Heart right ventricle (tissue), 16 donors: Measurements from ENCODE around the gene P2RX7. TPM values are rescaled to one million over a fixed set of nuclear protein-coding genes. Genes with fewer than 3 reads are reported as not detected.
A peak's percentile ranks its signal among the peaks of the same experiment; 100 is the strongest.

Experiments
- ATAC-seq, 8 donors: fragments of 200-7000 bp; cut with Tn5 transposase; one replicate each; pipeline ENCODE4 v1.9.1; 2020; ENCODE audit warnings: mild to moderate bottlenecking in 8 of 8, moderate library complexity in 8 of 8, moderate number of reproducible peaks in 1 of 8
- DNase-seq, 2 donors: peaks; one replicate each; pipeline ENCODE4 v3.0.0-alpha.2; 2020
- H3K27ac ChIP-seq, 10 donors: fragments of 200-600 bp; sonication (generic) in 2 of 10; one replicate each; pipeline versions ENCODE4 v1.5.0 to v1.8.0; 2020 to 2022; ENCODE audit warnings: mild to moderate bottlenecking in 3 of 10
- H3K27me3 ChIP-seq, 7 donors: fragments of 200-600 bp; one replicate each; pipeline ENCODE4 v1.8.0; 2021 to 2022; ENCODE audit warnings: mild to moderate bottlenecking in 2 of 7
- H3K36me3 ChIP-seq, 9 donors: fragments of 200-600 bp; sonication (generic) in 1 of 9; one replicate each; pipeline versions ENCODE4 v1.5.0 to v1.8.0; 2020 to 2022; ENCODE audit warnings: mild to moderate bottlenecking in 2 of 9
- H3K4me1 ChIP-seq, 9 donors: fragments of 200-600 bp; sonication (generic) in 1 of 9; one replicate each; pipeline versions ENCODE4 v1.5.0 to v1.8.0; 2020 to 2022; ENCODE audit warnings: mild to moderate bottlenecking in 4 of 9
- H3K4me3 ChIP-seq, 10 donors: fragments of 200-600 bp; sonication (generic) in 2 of 10; one replicate each; pipeline versions ENCODE4 v1.5.0 to v1.8.0; 2020 to 2022; ENCODE audit warnings: mild to moderate bottlenecking in 7 of 10, moderate library complexity in 2 of 10
- H3K9me3 ChIP-seq, 11 donors: fragments of 200-600 bp in 10 of 11; sonication (generic) in 2 of 11; one replicate each; pipeline versions ENCODE4 v1.5.0 to v1.8.0; 2013 to 2022; ENCODE audit warnings: mild to moderate bottlenecking in 2 of 11, control low read depth in 1 of 11, moderate library complexity in 1 of 11
- WGBS, 2 donors: extraction: QIAGEN DNeasy Blood & Tissue Kit; methylation state at CpG; one replicate each; pipeline ENCODE4 v1.1.7; 2013; ENCODE audit warnings: inconsistent platforms in 1 of 2; 5-methylcytosine and 5-hydroxymethylcytosine counted together
- intact Hi-C, 10 donors: fragments of 100-400 bp; cut with DNase I; formaldehyde crosslinking; loops; one replicate each; pipeline versions ENCODE4 v1.11.1 to v1.14.2; 2022
- polyA plus RNA-seq, 2 donors: library from polyadenylated mRNA; stranded (reverse); fragments of 200-250 nt; gene quantifications; one replicate each; pipeline ENCODE4 v1.2.3, GENCODE V29; 2013
- total RNA-seq, 10 donors: library from RNA; stranded (reverse); fragmentation: NEBNext Ultra II Directional in 3 of 10; extraction: Animal tissue kit (Norgen Biotek cat#: 25700) in 3 of 10; gene quantifications; one replicate each; pipeline versions ENCODE4 v1.2.1 to v1.2.4, GENCODE V29; 2021 to 2023
- TF ChIP-seq, protein P1 (sequence below), 9 donors: fragments of 200-600 bp; sonication (generic) in 2 of 9; IDR thresholded peaks; one replicate each; pipeline versions ENCODE4 v1.5.0 to v1.8.0; 2021 to 2022; ENCODE audit warnings: antibody characterized with exemption in 9 of 9, mild to moderate bottlenecking in 5 of 9, moderate library complexity in 1 of 9
- donor health status: Arrhythmogenic right ventricular cardiomyopathy.
- donor health status: ischemic (EF 13 %, LVEDD 7.1; RV severe dilation, severe dysfunction).
- donor health status: healthy with polysubstance abuse.
- donor health status: DM: no; HTN: yes; CAD: no.
- donor health status: DM: no; HTN: no; CAD: no.
- donor health status: ischemic (EF 25% LVEDD 6.9; RV normal size, moderate dysfunction).
- donor health status: ischemic (EF 25% LVEDD 5.7; RV mildly dilated, moderate dysfunction).
- donor health status: healthy.
- donor health status: DM: yes; HTN: yes; CAD: no.
- donor health status: Ischemic cardiomyopathy.
- donor health status: ischemic (EF 35%, LVEDD 5.7; RV mildly dilated, moderate dysfunction).
- donor health status: nonischemic (EF 11% LVEDD 7.7; RV severe dilation, severe dysfunction).
- donor health status: DM: yes; HTN: yes; CAD: no.
- donor health status: PGD.
- donor health status: ischemic (EF 29% LVEDD 5.4; RV normal size, mild dysfunction).
- donor health status: nonischemic (EF 23%, LVEDD 6.1; RV moderate dilation, normal function).

P2RX7 gene
- total and polyA plus RNA-seq, 12 donors: 0.25 to 7.0 (median 1.6) TPM

DNA sequence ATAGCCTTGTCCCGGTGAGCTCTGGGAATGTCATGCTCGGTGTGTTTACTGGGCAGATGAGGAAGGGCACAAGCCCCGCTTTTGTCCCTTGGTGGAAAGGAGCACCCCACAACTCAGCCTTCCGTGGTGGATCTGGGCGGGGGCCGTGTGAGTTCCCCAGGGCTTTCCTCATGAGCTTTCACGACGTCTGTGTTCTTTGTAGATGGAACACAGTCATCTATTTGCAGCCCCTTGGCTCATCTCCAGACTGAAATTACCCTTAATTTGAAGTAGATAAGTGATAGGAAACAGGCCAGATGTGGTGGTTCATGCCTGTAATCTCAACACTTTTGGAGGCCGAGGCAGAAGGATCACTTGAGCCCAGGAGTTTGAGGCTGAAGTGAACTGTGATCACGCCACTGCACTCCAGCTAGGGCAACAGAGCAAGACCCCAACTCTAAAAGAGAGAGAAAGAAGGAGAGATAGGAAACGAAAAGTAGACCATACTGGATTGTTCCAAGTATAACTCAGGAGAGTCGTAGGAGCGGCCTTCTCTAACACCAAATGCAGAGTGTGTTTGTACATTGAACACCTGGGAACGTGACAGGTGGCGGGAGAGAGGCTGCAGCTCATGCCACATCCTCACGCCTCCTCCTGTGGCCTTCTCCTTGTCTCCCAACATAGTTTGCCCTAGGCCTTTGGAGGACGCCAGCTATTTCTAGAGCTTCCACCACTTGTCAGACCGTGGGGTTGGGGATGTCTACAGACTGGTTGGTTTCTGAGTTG, 86.1 kb downstream of the P2RX7 start:
- H3K27me3 ChIP-seq: no peaks in the 10 kb centered on the region
- H3K4me1 ChIP-seq: peaks cover 0 to 31% (median 12%) of the 10 kb centered on the region in 9 donors
- no peak for ATAC-seq
- intact Hi-C loops: no loop called here
- DNase-seq: no peak
- H3K27ac ChIP-seq: no peak overlapping the region
- no peak overlapping the region for H3K4me3 ChIP-seq
- TF ChIP-seq, protein P1, sequence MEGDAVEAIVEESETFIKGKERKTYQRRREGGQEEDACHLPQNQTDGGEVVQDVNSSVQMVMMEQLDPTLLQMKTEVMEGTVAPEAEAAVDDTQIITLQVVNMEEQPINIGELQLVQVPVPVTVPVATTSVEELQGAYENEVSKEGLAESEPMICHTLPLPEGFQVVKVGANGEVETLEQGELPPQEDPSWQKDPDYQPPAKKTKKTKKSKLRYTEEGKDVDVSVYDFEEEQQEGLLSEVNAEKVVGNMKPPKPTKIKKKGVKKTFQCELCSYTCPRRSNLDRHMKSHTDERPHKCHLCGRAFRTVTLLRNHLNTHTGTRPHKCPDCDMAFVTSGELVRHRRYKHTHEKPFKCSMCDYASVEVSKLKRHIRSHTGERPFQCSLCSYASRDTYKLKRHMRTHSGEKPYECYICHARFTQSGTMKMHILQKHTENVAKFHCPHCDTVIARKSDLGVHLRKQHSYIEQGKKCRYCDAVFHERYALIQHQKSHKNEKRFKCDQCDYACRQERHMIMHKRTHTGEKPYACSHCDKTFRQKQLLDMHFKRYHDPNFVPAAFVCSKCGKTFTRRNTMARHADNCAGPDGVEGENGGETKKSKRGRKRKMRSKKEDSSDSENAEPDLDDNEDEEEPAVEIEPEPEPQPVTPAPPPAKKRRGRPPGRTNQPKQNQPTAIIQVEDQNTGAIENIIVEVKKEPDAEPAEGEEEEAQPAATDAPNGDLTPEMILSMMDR (IDR thresholded peaks at IDR 0.05): no peak
- WGBS, 2 donors: 85 to 88% methylated on average over 18 of the region's 18 CpGs
- H3K9me3 ChIP-seq: no peaks in the 10 kb centered on the region
- H3K36me3 ChIP-seq: peaks cover 0 to 57% (median 4%) of the 10 kb centered on the region in 9 donors

DNA sequence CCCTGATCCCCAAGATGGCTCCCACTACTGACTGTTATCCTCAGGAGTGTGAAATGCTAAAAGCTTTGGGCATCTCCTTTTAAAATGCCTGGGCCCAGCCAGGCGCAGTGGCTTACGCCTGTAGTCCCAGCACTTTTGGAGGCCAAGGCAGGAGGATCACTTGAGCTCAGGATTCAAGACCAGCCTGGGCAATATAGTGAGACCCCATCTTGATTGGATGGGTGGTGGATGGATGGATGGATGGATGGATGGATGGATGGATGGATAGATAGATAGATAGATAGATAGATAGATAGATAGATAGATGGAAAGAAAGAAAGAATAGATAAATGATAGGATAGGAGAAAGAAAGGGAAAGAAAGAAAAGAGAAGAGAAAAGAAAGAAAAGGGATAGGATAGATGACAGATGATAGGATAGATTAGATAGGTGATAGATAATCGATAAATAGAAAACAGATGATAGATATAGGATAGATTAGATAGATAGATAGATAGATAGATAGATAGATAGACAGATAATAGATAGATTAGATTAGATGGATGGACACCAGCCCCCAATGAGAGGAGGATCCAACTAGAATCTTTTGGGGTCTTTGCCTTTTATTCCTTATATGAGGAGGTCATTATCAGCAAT, 86.8 kb downstream of the P2RX7 start:
- H3K27ac ChIP-seq: no peak overlapping the region
- H3K9me3 ChIP-seq: no peaks in the 10 kb centered on the region
- no peak overlapping the region for H3K4me3 ChIP-seq
- H3K27me3 ChIP-seq: no peaks in the 10 kb centered on the region
- WGBS, 2 donors: 98% methylated on average over 3 of the region's 3 CpGs
- peaks cover 0 to 64% (median 4%) of the 10 kb centered on the region in 9 donors for H3K36me3 ChIP-seq
- ATAC-seq (no peak), DNase-seq (no peak)
- TF ChIP-seq, protein P1 (IDR thresholded peaks at IDR 0.05): no peak
- peaks cover 0 to 31% (median 8%) of the 10 kb centered on the region in 9 donors for H3K4me1 ChIP-seq
- intact Hi-C loops: no loop called here

DNA sequence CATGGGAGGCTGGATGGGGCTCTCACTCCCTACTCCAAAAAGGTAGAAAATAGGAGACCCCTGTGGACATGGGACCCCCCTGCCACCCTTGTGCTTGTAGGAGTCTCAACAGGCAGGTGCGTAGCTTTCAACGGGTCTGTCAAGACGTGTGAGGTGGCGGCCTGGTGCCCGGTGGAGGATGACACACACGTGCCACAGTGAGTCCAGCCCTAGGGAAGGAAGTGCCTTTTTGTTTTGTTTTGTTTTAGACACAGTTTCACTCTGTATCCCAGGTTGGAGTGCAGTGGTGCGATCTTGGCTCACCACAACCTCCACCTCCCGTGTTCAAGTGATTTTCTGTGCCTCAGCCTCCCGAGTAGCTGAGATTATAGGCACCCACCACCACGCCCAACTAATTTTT, 90.2 kb downstream of the P2RX7 start:
- Histone ChIP-seq H3K4me3 (no peak overlapping the region), H3K4me1 (peaks cover 0 to 14% (median 0%) of the 10 kb centered on the region in 9 donors), H3K27ac (peak overlapping the region in 1 of 10 donors; percentile 36), H3K9me3 (no peaks in the 10 kb centered on the region), H3K27me3 (no peaks in the 10 kb centered on the region), H3K36me3 (peaks cover 0 to 81% (median 9%) of the 10 kb centered on the region in 9 donors)
- ATAC-seq: no peak
- DNase-seq: no peak
- TF ChIP-seq, protein P1 (IDR thresholded peaks at IDR 0.05): no peak
- WGBS, 2 donors: 93 to 95% methylated on average over 10 of the region's 10 CpGs
- intact Hi-C loops: loop anchor here in 1 of 10 donors (10.0 kb wide), 1 partner anchor 108 kb away; no protein-coding TSS in a partner anchor
